ENCODE measurements around the gene PRDM5.

- TF ChIP-seq CTCF (IDR thresholded peaks at IDR 0.05) (no peak), POLR2A (IDR thresholded peaks at IDR 0.05) (no peak)
Measured at GRCh38 chr4:120971884-120972283, 49.4 kb upstream of the PRDM5 start.
